ENCODE data around the gene PRAMEF14. TPM values are rescaled to one million over a fixed set of nuclear protein-coding genes. Genes with fewer than 3 reads are reported as not detected.
"Not testable (repeated sequence)": the region's sequence is repeated elsewhere in the genome, so short reads cannot be mapped to it uniquely, and the experiment has no call there.

The PRAMEF14 gene, protein sequence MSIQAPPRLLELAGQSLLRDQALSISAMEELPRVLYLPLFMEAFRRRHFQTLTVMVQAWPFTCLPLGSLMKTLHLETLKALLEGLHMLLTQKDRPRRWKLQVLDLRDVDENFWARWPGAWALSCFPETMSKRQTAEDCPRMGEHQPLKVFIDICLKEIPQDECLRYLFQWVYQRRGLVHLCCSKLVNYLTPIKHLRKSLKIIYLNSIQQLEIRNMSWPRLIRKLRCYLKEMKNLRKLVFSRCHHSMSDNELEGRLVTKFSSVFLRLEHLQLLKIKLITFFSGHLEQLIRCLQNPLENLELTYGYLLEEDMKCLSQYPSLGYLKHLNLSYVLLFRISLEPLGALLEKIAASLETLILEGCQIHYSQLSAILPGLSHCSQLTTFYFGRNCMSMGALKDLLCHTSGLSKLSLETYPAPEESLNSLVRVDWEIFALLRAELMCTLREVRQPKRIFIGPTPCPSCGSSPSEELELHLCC
- total RNA-seq (2014; rRNA removed; shearing (Covaris generic); ENCODE audit: low replicate concordance), result not detected in 2 replicates

DNA sequence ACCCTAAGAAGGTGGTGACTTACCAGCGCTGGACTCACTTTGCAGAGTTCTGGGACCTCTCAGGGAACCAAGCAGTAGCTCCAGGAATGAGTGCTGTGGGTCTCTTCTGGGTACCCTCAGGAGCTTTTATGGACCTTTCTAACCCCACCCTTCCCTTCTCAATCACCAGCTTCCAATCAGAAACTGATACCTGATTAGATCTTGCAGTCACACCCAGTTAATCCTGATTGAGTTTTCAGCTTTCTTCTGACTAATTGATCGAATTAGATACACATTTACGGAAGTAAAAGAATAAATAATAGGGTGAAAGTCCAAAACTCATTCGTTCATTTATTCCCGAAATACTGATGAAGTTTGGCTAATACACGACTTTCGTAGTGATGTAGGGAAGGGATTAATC, at the start of gene PRAMEF14:
PRAMEF14 (minus strand) TSS at position 101 of the 400 bp plus-strand sequence. CDS start 1,820 bp downstream, outside the sequence.
- DNase-seq (ENCODE audit: low read depth); in situ Hi-C loops (cut with HindIII; ENCODE audit: low pct_unique_long_range_greater_than_20kb, low sequenced_read_pairs): not testable (repeated sequence)

DNA sequence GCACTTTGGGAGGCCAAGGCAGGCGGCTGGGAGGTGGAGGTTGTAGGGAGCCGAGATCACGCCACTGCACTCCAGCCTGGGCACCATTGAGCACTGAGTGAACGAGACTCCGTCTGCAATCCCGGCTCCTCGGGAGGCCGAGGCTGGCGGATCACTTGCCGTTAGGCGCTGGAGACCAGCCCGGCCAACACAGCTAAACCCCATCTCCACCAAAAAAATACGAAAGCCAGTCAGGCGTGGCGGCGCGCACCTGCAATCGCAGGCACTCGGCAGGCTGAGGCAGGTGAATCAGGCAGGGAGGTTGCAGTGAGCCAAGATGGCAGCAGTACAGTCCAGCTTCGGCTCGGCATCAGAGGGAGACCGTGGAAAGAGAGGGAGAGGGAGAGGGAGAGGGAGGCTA, 48.4 kb upstream of the PRAMEF14 start:
- DNase-seq (ENCODE audit: low read depth); in situ Hi-C loops (cut with HindIII; ENCODE audit: low pct_unique_long_range_greater_than_20kb, low sequenced_read_pairs): not testable (repeated sequence)

DNA sequence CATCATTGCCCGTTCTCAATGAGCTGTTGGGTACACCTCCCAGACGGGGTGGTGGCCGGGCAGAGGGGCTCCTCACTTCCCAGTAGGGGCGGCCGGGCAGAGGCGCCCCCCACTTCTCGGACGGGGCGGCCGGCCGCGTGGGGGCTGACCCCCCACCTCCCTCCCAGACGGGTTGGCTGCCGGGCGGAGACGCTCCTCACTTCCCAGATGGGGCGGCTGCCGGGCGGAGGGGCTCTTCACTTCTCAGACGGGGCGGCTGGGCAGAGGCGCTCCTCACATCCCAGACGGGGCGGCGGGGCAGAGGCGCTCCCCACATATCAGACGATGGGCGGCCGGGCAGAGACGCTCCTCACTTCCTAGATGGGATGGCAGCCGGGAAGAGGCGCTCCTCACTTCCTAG, 47.8 kb upstream of the PRAMEF14 start:
- in situ Hi-C loops (cut with HindIII; ENCODE audit: low pct_unique_long_range_greater_than_20kb, low sequenced_read_pairs), result not testable (repeated sequence)

GRCh38 chr1:13393004-13393403, 46.1 kb upstream of the PRAMEF14 start:
- in situ Hi-C loops (cut with HindIII; ENCODE audit: low pct_unique_long_range_greater_than_20kb, low sequenced_read_pairs); DNase-seq (ENCODE audit: low read depth): not testable (repeated sequence)

More for the DNA sequence above, 47.8 kb upstream of the PRAMEF14 start:
- not testable (repeated sequence) for DNase-seq (ENCODE audit: low read depth)

- DNase-seq (ENCODE audit: low read depth); in situ Hi-C loops (cut with HindIII; ENCODE audit: low pct_unique_long_range_greater_than_20kb, low sequenced_read_pairs): not testable (repeated sequence)
These were observed 42.4 kb upstream of the PRAMEF14 start, which contains the start of gene PRAMEF17 for GRCh38 chr1:13389332-13389731. Gene PRAMEF17, plus strand, starts transcription at chr1:13389632. Its CDS starts 26 bp downstream, at chr1:13389658.

DNA sequence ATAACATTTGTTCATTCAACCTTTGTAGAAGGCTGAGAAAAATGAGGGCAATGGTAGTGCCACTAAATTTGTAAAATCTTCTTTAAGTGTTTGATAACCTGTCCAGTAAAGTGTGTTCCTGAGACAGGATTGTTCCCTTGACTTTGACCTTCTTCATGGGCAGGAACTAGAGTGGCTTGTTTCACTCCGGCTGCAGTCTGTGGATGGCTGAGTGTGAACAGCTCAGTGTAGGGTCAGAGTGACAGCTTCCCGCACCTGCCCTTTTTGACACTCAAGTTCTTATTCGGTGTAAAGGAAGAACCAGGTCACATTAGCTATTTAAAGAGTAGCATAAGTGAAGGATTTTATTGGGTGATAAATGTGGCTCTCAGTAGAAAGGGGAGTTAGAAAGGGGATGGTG, 33.4 kb upstream of the PRAMEF14 start:
- DNase-seq (ENCODE audit: low read depth); in situ Hi-C loops (cut with HindIII; ENCODE audit: low pct_unique_long_range_greater_than_20kb, low sequenced_read_pairs): not testable (repeated sequence)

DNA sequence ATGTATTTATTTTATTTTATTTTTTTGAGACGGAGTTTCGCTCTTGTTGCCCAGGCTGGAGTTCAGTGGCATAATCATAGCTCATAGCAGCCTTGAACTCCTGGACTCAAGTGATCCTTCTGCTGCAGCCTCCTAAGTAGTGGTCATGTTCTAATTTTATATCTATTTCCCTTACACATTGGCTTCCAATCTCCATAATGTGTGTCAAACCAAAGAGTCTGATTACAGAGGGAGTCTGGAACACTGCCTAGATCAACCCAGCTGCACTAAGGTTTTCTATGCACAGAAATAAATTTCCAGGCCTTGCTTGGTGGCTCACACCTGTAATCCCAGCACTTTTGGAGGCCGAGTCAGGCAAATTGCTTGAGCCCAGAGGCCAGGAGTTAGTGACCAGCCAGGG, 32.0 kb upstream of the PRAMEF14 start:
- in situ Hi-C loops (cut with HindIII; ENCODE audit: low pct_unique_long_range_greater_than_20kb, low sequenced_read_pairs); DNase-seq (ENCODE audit: low read depth): not testable (repeated sequence)

DNA sequence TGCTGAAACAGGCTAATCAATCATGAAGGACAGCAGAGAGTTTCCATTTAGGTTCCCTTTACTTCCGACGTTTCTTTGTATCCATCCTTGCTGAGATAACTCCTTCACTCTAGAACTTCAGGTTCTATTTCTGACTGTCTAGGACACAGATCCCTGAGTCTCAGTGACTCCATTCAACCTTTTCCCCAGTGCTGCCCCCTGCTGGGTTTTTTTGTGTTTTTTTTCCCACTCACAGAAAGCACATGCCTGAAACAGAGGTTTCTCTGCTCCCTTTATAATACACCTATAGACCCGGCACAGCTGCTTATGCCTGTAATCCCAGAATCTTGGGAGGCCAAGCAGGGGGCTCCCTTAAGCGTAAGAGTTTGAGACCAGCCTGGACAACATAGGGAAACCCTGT, 21.6 kb upstream of the PRAMEF14 start:
- DNase-seq (ENCODE audit: low read depth), result peak; percentile 8
- in situ Hi-C loops (cut with HindIII; ENCODE audit: low pct_unique_long_range_greater_than_20kb, low sequenced_read_pairs), result not testable (repeated sequence)

- DNase-seq (ENCODE audit: low read depth), result not testable (repeated sequence)
These were observed 19.6 kb upstream of the PRAMEF14 start for GRCh38 chr1:13366536-13366935.

GRCh38 chr1:13364928-13365327, 18.0 kb upstream of the PRAMEF14 start:
- DNase-seq (ENCODE audit: low read depth); in situ Hi-C loops (cut with HindIII; ENCODE audit: low pct_unique_long_range_greater_than_20kb, low sequenced_read_pairs): not testable (repeated sequence)

More at GRCh38 chr1:13366536-13366935, 19.6 kb upstream of the PRAMEF14 start:
- in situ Hi-C loops (cut with HindIII; ENCODE audit: low pct_unique_long_range_greater_than_20kb, low sequenced_read_pairs), result not testable (repeated sequence)

- DNase-seq (ENCODE audit: low read depth); in situ Hi-C loops (cut with HindIII; ENCODE audit: low pct_unique_long_range_greater_than_20kb, low sequenced_read_pairs): not testable (repeated sequence)
These were observed 15.4 kb upstream of the PRAMEF14 start for GRCh38 chr1:13362364-13362763.

- DNase-seq (ENCODE audit: low read depth), result peak; percentile 8
- in situ Hi-C loops (cut with HindIII; ENCODE audit: low pct_unique_long_range_greater_than_20kb, low sequenced_read_pairs), result not testable (repeated sequence)
These were observed 9.8 kb upstream of the PRAMEF14 start for GRCh38 chr1:13356774-13357173.

GRCh38 chr1:13354475-13354874, 7.5 kb upstream of the PRAMEF14 start:
- DNase-seq (ENCODE audit: low read depth); in situ Hi-C loops (cut with HindIII; ENCODE audit: low pct_unique_long_range_greater_than_20kb, low sequenced_read_pairs): not testable (repeated sequence)

- in situ Hi-C loops (cut with HindIII; ENCODE audit: low pct_unique_long_range_greater_than_20kb, low sequenced_read_pairs), result not testable (repeated sequence)
- peak; percentile 22 for DNase-seq (ENCODE audit: low read depth)
These were observed 6.5 kb upstream of the PRAMEF14 start for GRCh38 chr1:13353476-13353875.

- DNase-seq (ENCODE audit: low read depth); in situ Hi-C loops (cut with HindIII; ENCODE audit: low pct_unique_long_range_greater_than_20kb, low sequenced_read_pairs): not testable (repeated sequence)
These were observed 4.4 kb downstream of the PRAMEF14 start for GRCh38 chr1:13342496-13342895.

GRCh38 chr1:13315281-13315680, 31.7 kb downstream of the PRAMEF14 start, which contains the start of gene PRAMEF15:
Gene PRAMEF15, plus strand, starts transcription at chr1:13315581. Its CDS starts 2,827 bp downstream, at chr1:13318408.
- DNase-seq (ENCODE audit: low read depth); in situ Hi-C loops (cut with HindIII; ENCODE audit: low pct_unique_long_range_greater_than_20kb, low sequenced_read_pairs): not testable (repeated sequence)

GRCh38 chr1:13303239-13303638, 43.7 kb downstream of the PRAMEF14 start, which contains the start of gene PRAMEF33:
Gene PRAMEF33, plus strand, starts transcription at chr1:13303539. Its CDS starts 2,416 bp downstream, at chr1:13305955.
- DNase-seq (ENCODE audit: low read depth); in situ Hi-C loops (cut with HindIII; ENCODE audit: low pct_unique_long_range_greater_than_20kb, low sequenced_read_pairs): not testable (repeated sequence)

GRCh38 chr1:13302197-13302596, 44.7 kb downstream of the PRAMEF14 start:
- in situ Hi-C loops (cut with HindIII; ENCODE audit: low pct_unique_long_range_greater_than_20kb, low sequenced_read_pairs); DNase-seq (ENCODE audit: low read depth): not testable (repeated sequence)

- DNase-seq (ENCODE audit: low read depth); in situ Hi-C loops (cut with HindIII; ENCODE audit: low pct_unique_long_range_greater_than_20kb, low sequenced_read_pairs): not testable (repeated sequence)
These were observed 48.2 kb downstream of the PRAMEF14 start for GRCh38 chr1:13298699-13299098.
